Endodermal cell (in vitro differentiated cells): ENCODE data around the gene PLEKHA8. TPM values are rescaled to one million over a fixed set of nuclear protein-coding genes. Genes with fewer than 3 reads are reported as not detected.
A peak's percentile ranks its signal among the peaks of the same experiment; 100 is the strongest.

ENCODE experiments used
- DNase-seq: peaks from one replicate; pipeline ENCODE4 v3.0.0-alpha.2; 2017
- H3K27ac ChIP-seq: 2 replicates; pipeline ENCODE4 v1.5.1; 2013; ENCODE audit warnings: mild to moderate bottlenecking, low read depth, low read length, moderate library complexity
- H3K27me3 ChIP-seq: 2 replicates; pipeline ENCODE4 v1.6.1; 2013; ENCODE audit warnings: mild to moderate bottlenecking, low read length, moderate library complexity; ENCODE audit not compliant: insufficient read depth, control insufficient read depth, poor library complexity, severe bottlenecking
- H3K36me3 ChIP-seq: 2 replicates; pipeline ENCODE4 v1.7.0; 2013; ENCODE audit warnings: mild to moderate bottlenecking, low read length, moderate library complexity; ENCODE audit not compliant: control insufficient read depth, insufficient read depth
- H3K4me1 ChIP-seq: one replicate; pipeline ENCODE4 v1.7.0; 2013; ENCODE audit warnings: low read length; ENCODE audit not compliant: control insufficient read depth, insufficient read depth
- H3K4me3 ChIP-seq: 2 replicates; pipeline ENCODE4 v1.5.1; 2013; ENCODE audit warnings: mild to moderate bottlenecking, low read length, moderate library complexity
- H3K9ac ChIP-seq: 2 replicates; pipeline ENCODE4 v1.6.1; 2013; ENCODE audit warnings: mild to moderate bottlenecking, low read length, moderate library complexity; ENCODE audit not compliant: poor library complexity, severe bottlenecking; ENCODE audit errors: extremely low read depth
- H3K9me3 ChIP-seq: 2 replicates; pipeline ENCODE4 v1.6.1; 2013; ENCODE audit warnings: mild to moderate bottlenecking, low read length, moderate library complexity; ENCODE audit not compliant: control insufficient read depth
- H3K27ac Mint-ChIP-seq: 2 replicates; pipeline ENCODE4 v1.8.0; 2020; ENCODE audit warnings: mixed read lengths
- H3K27me3 Mint-ChIP-seq: 2 replicates; pipeline ENCODE4 v1.8.0; 2021; ENCODE audit warnings: mild to moderate bottlenecking, mixed read lengths; ENCODE audit not compliant: insufficient read depth
- H3K36me3 Mint-ChIP-seq: 2 replicates; pipeline ENCODE4 v1.8.0; 2020; ENCODE audit warnings: low read depth, mixed read lengths
- H3K4me1 Mint-ChIP-seq: 2 replicates; pipeline ENCODE4 v1.8.0; 2020; ENCODE audit warnings: mixed read lengths
- H3K4me3 Mint-ChIP-seq: 2 replicates; pipeline ENCODE4 v1.8.0; 2020; ENCODE audit warnings: mild to moderate bottlenecking, moderate library complexity, mixed read lengths
- H3K9me3 Mint-ChIP-seq: 2 replicates; pipeline ENCODE4 v1.8.0; 2020; ENCODE audit warnings: mild to moderate bottlenecking, mixed read lengths
- CTCF ChIP-seq: fragments of 200-600 bp; sonication (generic); conservative IDR thresholded peaks from 2 replicates; pipeline ENCODE4 v1.5.0; 2021; ENCODE audit warnings: antibody characterized with exemption, mild to moderate bottlenecking
- WGBS, 2 experiments: methylation state at CpG; one replicate each; pipeline versions ENCODE4 v1.1.5 to v1.1.7; 2013; ENCODE audit warnings: missing lambda C conversion rate in 2 of 2, mixed read lengths in 1 of 2; ENCODE audit not compliant: insufficient coverage in 1 of 2, insufficient read length in 1 of 2; 5-methylcytosine and 5-hydroxymethylcytosine counted together
- total RNA-seq, 2 donors: library from RNA; stranded (reverse); fragmentation: NEBNext Ultra II Directional in 1 of 2; extraction: Animal tissue kit (Norgen Biotek cat#: 25700) in 1 of 2; gene quantifications; 2 replicates in 1 of 2; 3 replicates in 1 of 2; pipeline ENCODE4 v1.2.1, GENCODE V29; 2021

PLEKHA8 gene
- total RNA-seq, 2 donors from 2014 or later: 37.7 to 42.2 TPM

- no peak overlapping the region for H3K27ac ChIP-seq
- no peak for DNase-seq
- H3K9me3 ChIP-seq: no peaks in the 10 kb centered on the region
- no CpG with 5 or more reads among the region's 1 CpG for WGBS, 2 experiments
- peaks cover 46% of the 10 kb centered on the region for H3K36me3 ChIP-seq
- no peak overlapping the region for H3K9ac ChIP-seq
- TF ChIP-seq CTCF: peak; percentile 17
- Mint-ChIP-seq H3K4me3 (no peak overlapping the region), H3K9me3 (no peaks in the 10 kb centered on the region), H3K27ac (peak overlapping the region; percentile 31), H3K36me3 (peaks cover 32% of the 10 kb centered on the region), H3K27me3 (no peaks in the 10 kb centered on the region), H3K4me1 (peaks cover 8% of the 10 kb centered on the region)
- no peak overlapping the region for H3K4me3 ChIP-seq
- no peaks in the 10 kb centered on the region for H3K4me1 ChIP-seq
- no peaks in the 10 kb centered on the region for H3K27me3 ChIP-seq
Measured at GRCh38 chr7:30019387-30019786, 8.8 kb upstream of the PLEKHA8 start.

- Histone ChIP-seq H3K36me3 (peaks cover 41% of the 10 kb centered on the region), H3K27me3 (no peaks in the 10 kb centered on the region), H3K9ac (no peak overlapping the region), H3K4me1 (no peaks in the 10 kb centered on the region), H3K4me3 (no peak overlapping the region), H3K9me3 (no peaks in the 10 kb centered on the region), H3K27ac (no peak overlapping the region)
- TF ChIP-seq CTCF: no peak
- 88% methylated on average over 1 of the region's 1 CpG for WGBS, 2 experiments
- Mint-ChIP-seq H3K36me3 (peaks cover 29% of the 10 kb centered on the region), H3K4me3 (no peak overlapping the region), H3K27ac (peak overlapping the region; percentile 31), H3K4me1 (peaks cover 12% of the 10 kb centered on the region), H3K9me3 (no peaks in the 10 kb centered on the region), H3K27me3 (no peaks in the 10 kb centered on the region)
- no peak for DNase-seq
Measured at GRCh38 chr7:30019960-30020359, 8.3 kb upstream of the PLEKHA8 start.

GRCh38 chr7:30020535-30020934, 7.7 kb upstream of the PLEKHA8 start:
- Mint-ChIP-seq H3K4me3 (no peak overlapping the region), H3K9me3 (no peaks in the 10 kb centered on the region), H3K27me3 (no peaks in the 10 kb centered on the region), H3K27ac (no peak overlapping the region), H3K4me1 (peaks cover 18% of the 10 kb centered on the region), H3K36me3 (peaks cover 29% of the 10 kb centered on the region)
- Histone ChIP-seq H3K9ac (no peak overlapping the region), H3K4me3 (no peak overlapping the region), H3K9me3 (no peaks in the 10 kb centered on the region), H3K4me1 (no peaks in the 10 kb centered on the region), H3K27me3 (no peaks in the 10 kb centered on the region), H3K27ac (no peak overlapping the region), H3K36me3 (peaks cover 38% of the 10 kb centered on the region)
- TF ChIP-seq CTCF: no peak
- 100% methylated on average over 1 of the region's 1 CpG; no CpG with 5 or more reads in 1 of the 2 experiments for WGBS, 2 experiments
- DNase-seq: no peak
